GM18517 (cell line): ENCODE measurements around the gene ARAP1.

ENCODE experiments used
- ATAC-seq: cut with Tn5 transposase; IDR thresholded peaks from one replicate; pipeline ENCODE4 v1.9.1; 2021; ENCODE audit warnings: mild to moderate bottlenecking, moderate library complexity; ENCODE audit not compliant: unreplicated experiment

Gene ARAP1

GRCh38 chr11:72780296-72781062, 28.3 kb upstream of the ARAP1 start:
- no peak for ATAC-seq

GRCh38 chr11:72779495-72780128, 27.4 kb upstream of the ARAP1 start:
- ATAC-seq = no peak

GRCh38 chr11:72778535-72779494, 26.6 kb upstream of the ARAP1 start:
- ATAC-seq = no peak

- ATAC-seq = no peak
These were observed 25.6 kb upstream of the ARAP1 start for GRCh38 chr11:72777755-72778278.

- no peak for ATAC-seq
These were observed 24.9 kb upstream of the ARAP1 start for GRCh38 chr11:72776844-72777754.

GRCh38 chr11:72776117-72776843, 24.1 kb upstream of the ARAP1 start:
- ATAC-seq = no peak

- no peak for ATAC-seq
These were observed 23.3 kb upstream of the ARAP1 start for GRCh38 chr11:72775288-72776110.

GRCh38 chr11:72774499-72774898, 22.3 kb upstream of the ARAP1 start:
- ATAC-seq = no peak

- no peak for ATAC-seq
These were observed 21.5 kb upstream of the ARAP1 start for GRCh38 chr11:72773696-72774095.

- no peak for ATAC-seq
These were observed 21.1 kb upstream of the ARAP1 start for GRCh38 chr11:72773291-72773690.

- no peak for ATAC-seq
These were observed 19.9 kb upstream of the ARAP1 start for GRCh38 chr11:72772059-72772458.

- no peak for ATAC-seq
These were observed 19.3 kb upstream of the ARAP1 start for GRCh38 chr11:72771507-72771906.

- no peak for ATAC-seq
These were observed 18.6 kb upstream of the ARAP1 start for GRCh38 chr11:72770799-72771198.

- no peak for ATAC-seq
These were observed 17.5 kb upstream of the ARAP1 start for GRCh38 chr11:72769680-72770079.

- ATAC-seq = no peak
These were observed 16.4 kb upstream of the ARAP1 start for GRCh38 chr11:72768581-72768980.

- ATAC-seq = no peak
These were observed 15.2 kb upstream of the ARAP1 start for GRCh38 chr11:72767203-72768062.

- ATAC-seq = no peak
These were observed 14.1 kb upstream of the ARAP1 start for GRCh38 chr11:72766152-72766902.
